Caco-2 (cell line): ENCODE results near the gene SPINK8. TPM values are rescaled to one million over a fixed set of nuclear protein-coding genes. Genes with fewer than 3 reads are reported as not detected.

ENCODE experiments used
- BruUV-seq: library from RNA; stranded (reverse); fragments of 400-500 nt; replicated peaks from 2 replicates; lab custom pipeline; 2021; lab: Mats Ljungman, UMichigan
- CTCF ChIA-PET: fragments of 300-600 bp; sonication (Branson Sonifier 250); formaldehyde crosslinking; loops from one replicate; lab custom pipeline; 2022; ENCODE audit warnings: antibody characterized with exemption; lab: Charles Lee
- POLR2A ChIA-PET: fragments of 300-600 bp; sonication (Branson Sonifier 250); formaldehyde crosslinking; loops from one replicate; lab custom pipeline; 2022; ENCODE audit warnings: antibody characterized with exemption; lab: Charles Lee
- DNase-seq, 2 experiments: peaks; one replicate each; pipeline versions ENCODE4 v3.0.0 to v3.0.0-alpha.2; 2020 to 2022
- H3K27me3 ChIP-seq: replicated peaks from 2 replicates; pipeline ENCODE4 v1.6.0; 2011; ENCODE audit warnings: low read length; ENCODE audit not compliant: control insufficient read depth, insufficient read depth
- H3K36me3 ChIP-seq: 2 replicates; pipeline ENCODE4 v1.5.1; 2011; ENCODE audit warnings: low read length; ENCODE audit not compliant: control insufficient read depth, insufficient read depth
- H3K4me1 ChIP-seq: fragments of 250-450 bp; sonication (Bioruptor Pico); 2 replicates; pipeline ENCODE4 v1.5.1; 2020; ENCODE audit warnings: mild to moderate bottlenecking
- H3K4me3 ChIP-seq: 2 replicates; pipeline ENCODE4 v1.5.1; 2011; ENCODE audit warnings: low read depth, mild to moderate bottlenecking, control low read depth, low read length
- H3K9me3 ChIP-seq: fragments of 250-450 bp; sonication (Bioruptor Pico); 2 replicates; pipeline ENCODE4 v1.5.1; 2020; ENCODE audit warnings: mild to moderate bottlenecking, moderate library complexity
- H3K27ac Mint-ChIP-seq: one replicate; pipeline ENCODE4 v1.8.0; 2022; ENCODE audit warnings: mixed read lengths; ENCODE audit not compliant: unreplicated experiment
- H3K27me3 Mint-ChIP-seq: one replicate; pipeline ENCODE4 v1.8.0; 2022; ENCODE audit warnings: mixed read lengths; ENCODE audit not compliant: insufficient read depth, unreplicated experiment
- H3K36me3 Mint-ChIP-seq: one replicate; pipeline ENCODE4 v1.8.0; 2022; ENCODE audit warnings: mild to moderate bottlenecking, mixed read lengths; ENCODE audit not compliant: insufficient read depth, unreplicated experiment
- H3K4me1 Mint-ChIP-seq: one replicate; pipeline ENCODE4 v1.8.0; 2022; ENCODE audit warnings: low read depth, mixed read lengths; ENCODE audit not compliant: unreplicated experiment
- H3K4me3 Mint-ChIP-seq: one replicate; pipeline ENCODE4 v1.8.0; 2022; ENCODE audit warnings: mild to moderate bottlenecking, moderate library complexity, mixed read lengths; ENCODE audit not compliant: unreplicated experiment
- H3K9me3 Mint-ChIP-seq: one replicate; pipeline ENCODE4 v1.8.0; 2022; ENCODE audit warnings: mixed read lengths; ENCODE audit not compliant: unreplicated experiment
- intact Hi-C: fragments of 100-400 bp; cut with micrococcal nuclease; formaldehyde crosslinking; loops from one replicate; pipeline ENCODE4 v1.10.0; 2022; ENCODE audit not compliant: unreplicated experiment
- total RNA-seq: library from RNA; stranded (reverse); gene quantifications from 2 replicates; pipeline ENCODE4 v1.2.3, GENCODE V29; 2022
- TF ChIP-seq, protein P1 (sequence below), 2 experiments: fragments of 200-600 bp in 1 of 2; IDR thresholded peaks; 1 replicate in 1 of 2; 2 replicates in 1 of 2; pipeline versions ENCODE4 v1.5.1 to v1.8.0; 2011 to 2022; ENCODE audit warnings: antibody characterized with exemption in 1 of 2, control low read depth in 1 of 2, inconsistent platforms in 1 of 2, low read depth in 1 of 2, low read length in 1 of 2, mild to moderate bottlenecking in 1 of 2, moderate library complexity in 1 of 2; ENCODE audit not compliant: insufficient read depth in 1 of 2, severe bottlenecking in 1 of 2, unreplicated experiment in 1 of 2

Gene SPINK8
- total RNA-seq, 1 experiment from 2014 or later, result not detected

DNA sequence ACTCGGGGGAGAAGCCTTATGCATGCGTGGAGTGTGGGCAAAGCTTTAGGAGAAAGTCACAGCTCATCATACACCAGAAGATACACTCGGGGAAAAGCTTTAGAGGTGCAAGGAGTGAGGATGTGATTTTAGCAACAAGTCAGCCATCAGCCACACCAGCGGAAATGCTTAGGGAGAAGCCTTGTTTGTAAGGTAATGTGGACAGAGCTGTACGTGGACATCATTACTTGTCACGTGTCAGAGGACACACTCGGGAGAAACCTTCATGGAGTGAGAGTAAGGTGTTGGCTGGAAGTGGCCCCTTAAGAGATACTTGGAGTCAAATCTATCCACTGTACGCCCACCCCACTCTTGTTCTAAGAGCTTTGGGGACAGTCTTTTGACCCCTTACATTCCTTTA is 63.9 kb downstream of the SPINK8 start:
- Mint-ChIP-seq H3K4me1 (peaks cover 29% of the 10 kb centered on the region), H3K4me3 (no peak overlapping the region), H3K9me3 (no peaks in the 10 kb centered on the region), H3K27ac (peak overlapping the region; percentile 72), H3K27me3 (no peaks in the 10 kb centered on the region), H3K36me3 (peaks cover 35% of the 10 kb centered on the region)
- intact Hi-C loops, result loop anchor here (2.0 kb wide), 1 partner anchor 37 kb away; no protein-coding TSS in a partner anchor
- no peak for DNase-seq
- Histone ChIP-seq H3K4me1 (peaks cover 23% of the 10 kb centered on the region), H3K4me3 (no peak overlapping the region), H3K9me3 (no peaks in the 10 kb centered on the region), H3K36me3 (peaks cover 2% of the 10 kb centered on the region; the same call in 1 of the 2 replicates), H3K27me3 (no peaks in the 10 kb centered on the region)
- POLR2A ChIA-PET, result interaction anchor here (0.8 kb wide), 1 partner anchor 167 kb away, joined by 4 read pairs; no protein-coding TSS in a partner anchor
- CTCF ChIA-PET, result interaction anchor here (2.3 kb wide), 1 partner anchor 166 kb away, joined by 20 read pairs; no protein-coding TSS in a partner anchor
- TF ChIP-seq, protein P1, sequence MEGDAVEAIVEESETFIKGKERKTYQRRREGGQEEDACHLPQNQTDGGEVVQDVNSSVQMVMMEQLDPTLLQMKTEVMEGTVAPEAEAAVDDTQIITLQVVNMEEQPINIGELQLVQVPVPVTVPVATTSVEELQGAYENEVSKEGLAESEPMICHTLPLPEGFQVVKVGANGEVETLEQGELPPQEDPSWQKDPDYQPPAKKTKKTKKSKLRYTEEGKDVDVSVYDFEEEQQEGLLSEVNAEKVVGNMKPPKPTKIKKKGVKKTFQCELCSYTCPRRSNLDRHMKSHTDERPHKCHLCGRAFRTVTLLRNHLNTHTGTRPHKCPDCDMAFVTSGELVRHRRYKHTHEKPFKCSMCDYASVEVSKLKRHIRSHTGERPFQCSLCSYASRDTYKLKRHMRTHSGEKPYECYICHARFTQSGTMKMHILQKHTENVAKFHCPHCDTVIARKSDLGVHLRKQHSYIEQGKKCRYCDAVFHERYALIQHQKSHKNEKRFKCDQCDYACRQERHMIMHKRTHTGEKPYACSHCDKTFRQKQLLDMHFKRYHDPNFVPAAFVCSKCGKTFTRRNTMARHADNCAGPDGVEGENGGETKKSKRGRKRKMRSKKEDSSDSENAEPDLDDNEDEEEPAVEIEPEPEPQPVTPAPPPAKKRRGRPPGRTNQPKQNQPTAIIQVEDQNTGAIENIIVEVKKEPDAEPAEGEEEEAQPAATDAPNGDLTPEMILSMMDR (IDR thresholded peaks at IDR 0.05; ENCODE audit: insufficient read depth in 1 of 2, low read depth in 1 of 2, low read length in 1 of 2, severe bottlenecking in 1 of 2, unreplicated experiment in 1 of 2), result no peak
- no TSS peak for BruUV-seq

DNA sequence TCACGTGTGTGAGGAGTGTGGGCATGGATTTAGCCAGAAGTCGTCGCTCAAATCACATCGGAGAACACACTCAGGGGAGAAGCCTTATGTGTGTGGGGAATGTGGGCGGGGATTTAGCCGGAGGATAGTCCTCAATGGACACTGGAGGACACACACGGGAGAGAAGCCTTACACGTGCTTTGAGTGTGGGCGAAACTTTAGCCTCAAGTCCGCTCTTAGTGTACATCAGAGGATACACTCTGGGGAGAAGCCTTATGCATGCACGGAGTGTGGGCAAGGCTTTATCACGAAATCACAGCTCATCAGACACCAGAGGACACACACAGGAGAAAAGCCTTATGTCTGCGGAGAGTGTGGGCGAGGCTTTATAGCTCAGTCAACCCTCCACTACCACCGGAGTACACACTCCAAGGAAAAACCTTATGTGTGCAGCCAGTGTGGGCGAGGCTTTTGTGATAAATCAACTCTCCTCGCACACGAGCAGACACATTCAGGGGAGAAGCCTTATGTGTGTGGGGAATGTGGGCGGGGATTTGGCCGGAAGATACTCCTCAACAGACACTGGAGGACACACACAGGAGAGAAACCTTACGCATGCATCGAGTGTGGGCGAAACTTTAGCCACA is 64.4 kb downstream of the SPINK8 start:
- Histone ChIP-seq H3K4me3 (no peak overlapping the region), H3K36me3 (peaks cover 2% of the 10 kb centered on the region; the same call in 1 of the 2 replicates), H3K27me3 (no peaks in the 10 kb centered on the region), H3K4me1 (peaks cover 19% of the 10 kb centered on the region), H3K9me3 (no peaks in the 10 kb centered on the region)
- Mint-ChIP-seq H3K9me3 (no peaks in the 10 kb centered on the region), H3K4me1 (peaks cover 29% of the 10 kb centered on the region), H3K4me3 (peak overlapping the region; percentile 48), H3K27ac (peak overlapping the region; percentile 72), H3K27me3 (no peaks in the 10 kb centered on the region), H3K36me3 (peaks cover 32% of the 10 kb centered on the region)
- BruUV-seq, result no TSS peak
- ChIA-PET CTCF (interaction anchor here (1.4 to 2.3 kb wide), 2 partner anchors 164 to 167 kb away, joined by 5 to 20 read pairs; no protein-coding TSS in a partner anchor), POLR2A (interaction anchor here (0.9 to 1.4 kb wide), 2 partner anchors 28 to 171 kb away, joined by 4 to 6 read pairs; partner anchors contain the start of genes CCDC51 and ZNF589)
- TF ChIP-seq, protein P1 (IDR thresholded peaks at IDR 0.05; ENCODE audit: insufficient read depth in 1 of 2, low read depth in 1 of 2, low read length in 1 of 2, severe bottlenecking in 1 of 2, unreplicated experiment in 1 of 2), result no peak
- intact Hi-C loops, result loop anchor here (2.0 kb wide), 1 partner anchor 36 kb away; no protein-coding TSS in a partner anchor
- DNase-seq, result no peak

DNA sequence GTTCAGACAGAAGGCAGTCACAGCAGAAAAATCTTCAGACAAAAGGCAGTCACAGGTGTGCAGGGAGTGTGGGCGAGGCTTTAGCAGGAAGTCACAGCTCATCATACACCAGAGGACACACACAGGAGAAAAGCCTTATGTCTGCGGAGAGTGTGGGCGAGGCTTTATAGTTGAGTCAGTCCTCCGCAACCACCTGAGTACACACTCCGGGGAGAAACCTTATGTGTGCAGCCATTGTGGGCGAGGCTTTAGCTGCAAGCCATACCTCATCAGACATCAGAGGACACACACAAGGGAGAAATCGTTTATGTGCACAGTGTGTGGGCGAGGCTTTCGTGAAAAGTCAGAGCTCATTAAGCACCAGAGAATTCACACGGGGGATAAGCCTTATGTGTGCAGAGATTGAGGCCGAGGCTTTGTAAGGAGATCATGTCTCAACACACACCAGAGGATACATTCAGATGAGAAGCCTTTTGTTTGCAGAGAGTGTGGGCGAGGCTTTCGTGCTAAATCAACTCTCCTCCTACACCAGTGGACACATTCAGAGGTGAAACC is 65.0 kb downstream of the SPINK8 start:
- H3K36me3 Mint-ChIP-seq, result peaks cover 35% of the 10 kb centered on the region
- CTCF ChIA-PET, result interaction anchor here (1.0 to 2.3 kb wide), 3 partner anchors 74 to 167 kb away, joined by 5 to 20 read pairs (median 7); no protein-coding TSS in a partner anchor
- peaks cover 24% of the 10 kb centered on the region for H3K4me1 Mint-ChIP-seq
- peak overlapping the region; percentile 72 for H3K27ac Mint-ChIP-seq
- Histone ChIP-seq H3K9me3 (no peaks in the 10 kb centered on the region), H3K4me3 (no peak overlapping the region), H3K36me3 (peaks cover 2% of the 10 kb centered on the region; the same call in 1 of the 2 replicates), H3K4me1 (peaks cover 16% of the 10 kb centered on the region), H3K27me3 (no peaks in the 10 kb centered on the region)
- POLR2A ChIA-PET, result interaction anchor here (0.9 to 1.4 kb wide), 3 partner anchors 28 to 171 kb away, joined by 3 to 6 read pairs (median 4); partner anchors contain the start of genes CCDC51 and ZNF589
- no peaks in the 10 kb centered on the region for H3K27me3 Mint-ChIP-seq
- peak overlapping the region; percentile 48 for H3K4me3 Mint-ChIP-seq
- H3K9me3 Mint-ChIP-seq, result no peaks in the 10 kb centered on the region
- TSS peak; percentile 15 for BruUV-seq
- intact Hi-C loops, result loop anchor here (2.0 kb wide), 1 partner anchor 36 kb away; no protein-coding TSS in a partner anchor
- DNase-seq, result peak; percentile 53 to 60
- TF ChIP-seq, protein P1 (IDR thresholded peaks at IDR 0.05; ENCODE audit: insufficient read depth in 1 of 2, low read depth in 1 of 2, low read length in 1 of 2, severe bottlenecking in 1 of 2, unreplicated experiment in 1 of 2), result no peak
